Measurements from ENCODE around the gene TMEM130. TPM values are rescaled to one million over a fixed set of nuclear protein-coding genes. Genes with fewer than 3 reads are reported as not detected.

TMEM130 gene
- polyA plus RNA-seq, 1 of the 3 experiments (the other 2 are of a cell fraction): 1.2 TPM

GRCh38 chr7:98878365-98879197, 8.8 kb upstream of the TMEM130 start, which contains the start of gene TRRAP (continued):
- TF ChIP-seq NRF1 (IDR thresholded peaks at IDR 0.05; ENCODE audit: low read depth, low read length) (peak; percentile 63), SMC3 (IDR thresholded peaks at IDR 0.05; ENCODE audit: low read depth, low read length) (no peak), FOSL2 (IDR thresholded peaks at IDR 0.05; ENCODE audit: borderline replicate concordance, low read depth) (no peak), JUND (IDR thresholded peaks at IDR 0.05) (no peak), RXRA (IDR thresholded peaks at IDR 0.05; ENCODE audit: borderline replicate concordance, low read depth) (no peak), RFX5 (IDR thresholded peaks at IDR 0.05; ENCODE audit: low read length) (no peak), TCF12 (IDR thresholded peaks at IDR 0.05) (no peak), FOXM1 (IDR thresholded peaks at IDR 0.05; ENCODE audit: low read depth) (no peak), MEF2A (IDR thresholded peaks at IDR 0.05; ENCODE audit: borderline replicate concordance, low read depth) (no peak), YY1 (IDR thresholded peaks at IDR 0.05; ENCODE audit: low read depth) (no peak)
- TF ChIP-seq, protein P1, sequence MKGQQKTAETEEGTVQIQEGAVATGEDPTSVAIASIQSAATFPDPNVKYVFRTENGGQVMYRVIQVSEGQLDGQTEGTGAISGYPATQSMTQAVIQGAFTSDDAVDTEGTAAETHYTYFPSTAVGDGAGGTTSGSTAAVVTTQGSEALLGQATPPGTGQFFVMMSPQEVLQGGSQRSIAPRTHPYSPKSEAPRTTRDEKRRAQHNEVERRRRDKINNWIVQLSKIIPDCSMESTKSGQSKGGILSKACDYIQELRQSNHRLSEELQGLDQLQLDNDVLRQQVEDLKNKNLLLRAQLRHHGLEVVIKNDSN (IDR thresholded peaks at IDR 0.05; ENCODE audit: borderline replicate concordance, low read depth): no peak
- TF ChIP-seq, protein P2, sequence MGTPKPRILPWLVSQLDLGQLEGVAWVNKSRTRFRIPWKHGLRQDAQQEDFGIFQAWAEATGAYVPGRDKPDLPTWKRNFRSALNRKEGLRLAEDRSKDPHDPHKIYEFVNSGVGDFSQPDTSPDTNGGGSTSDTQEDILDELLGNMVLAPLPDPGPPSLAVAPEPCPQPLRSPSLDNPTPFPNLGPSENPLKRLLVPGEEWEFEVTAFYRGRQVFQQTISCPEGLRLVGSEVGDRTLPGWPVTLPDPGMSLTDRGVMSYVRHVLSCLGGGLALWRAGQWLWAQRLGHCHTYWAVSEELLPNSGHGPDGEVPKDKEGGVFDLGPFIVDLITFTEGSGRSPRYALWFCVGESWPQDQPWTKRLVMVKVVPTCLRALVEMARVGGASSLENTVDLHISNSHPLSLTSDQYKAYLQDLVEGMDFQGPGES (IDR thresholded peaks at IDR 0.05; ENCODE audit: low read depth, low read length): no peak

DNA sequence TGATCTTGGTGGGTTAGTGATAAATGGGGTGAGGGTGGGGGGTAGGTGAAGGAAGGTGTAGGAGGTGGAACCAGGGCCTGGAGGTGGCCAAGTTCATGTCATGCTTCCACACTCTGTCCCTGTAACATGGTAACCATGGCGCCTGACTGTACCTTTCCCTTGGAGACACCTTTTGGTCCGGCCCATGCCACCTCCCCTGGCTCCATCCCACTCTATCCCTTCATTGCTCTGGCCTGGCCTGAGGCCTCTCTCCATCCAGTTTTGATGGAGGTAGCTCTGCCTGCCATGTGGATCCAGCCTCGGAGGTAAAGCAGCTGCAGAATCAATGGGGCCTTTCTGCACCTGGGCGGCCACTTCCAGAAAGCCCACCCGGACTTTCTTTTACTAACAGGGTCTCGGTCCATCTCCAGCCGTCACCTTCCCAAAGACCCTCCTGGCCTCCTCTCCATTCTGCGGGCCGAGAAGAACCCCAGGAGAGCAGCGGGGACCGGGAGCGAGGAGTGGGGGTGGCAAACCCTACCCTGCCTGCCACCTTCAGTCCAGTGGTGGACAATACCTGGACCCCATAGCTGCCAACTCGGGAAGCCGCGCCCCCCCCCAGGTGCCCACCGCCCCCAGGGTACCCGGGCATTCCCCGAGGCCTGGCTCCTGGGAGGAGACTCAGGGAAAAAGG, 8.0 kb upstream of the TMEM130 start:
- H2AFZ ChIP-seq (ENCODE audit: low read depth): peak overlapping the region; percentile 88
- TF ChIP-seq EZH2phosphoT487 (IDR thresholded peaks at IDR 0.05; ENCODE audit: borderline replicate concordance, low read depth) (no peak), TCF12 (IDR thresholded peaks at IDR 0.05) (no peak), REST (IDR thresholded peaks at IDR 0.05; ENCODE audit: low read depth, low read length) (no peak), TEAD4 (IDR thresholded peaks at IDR 0.05; ENCODE audit: borderline replicate concordance, insufficient read depth) (no peak), YY1 (IDR thresholded peaks at IDR 0.05; ENCODE audit: low read depth) (no peak), GABPA (IDR thresholded peaks at IDR 0.05; ENCODE audit: low read depth) (no peak), RAD21 (IDR thresholded peaks at IDR 0.05; ENCODE audit: low read length) (no peak)
- TF ChIP-seq, protein P1 (IDR thresholded peaks at IDR 0.05; ENCODE audit: borderline replicate concordance, low read depth): no peak
- TF ChIP-seq, protein P3, sequence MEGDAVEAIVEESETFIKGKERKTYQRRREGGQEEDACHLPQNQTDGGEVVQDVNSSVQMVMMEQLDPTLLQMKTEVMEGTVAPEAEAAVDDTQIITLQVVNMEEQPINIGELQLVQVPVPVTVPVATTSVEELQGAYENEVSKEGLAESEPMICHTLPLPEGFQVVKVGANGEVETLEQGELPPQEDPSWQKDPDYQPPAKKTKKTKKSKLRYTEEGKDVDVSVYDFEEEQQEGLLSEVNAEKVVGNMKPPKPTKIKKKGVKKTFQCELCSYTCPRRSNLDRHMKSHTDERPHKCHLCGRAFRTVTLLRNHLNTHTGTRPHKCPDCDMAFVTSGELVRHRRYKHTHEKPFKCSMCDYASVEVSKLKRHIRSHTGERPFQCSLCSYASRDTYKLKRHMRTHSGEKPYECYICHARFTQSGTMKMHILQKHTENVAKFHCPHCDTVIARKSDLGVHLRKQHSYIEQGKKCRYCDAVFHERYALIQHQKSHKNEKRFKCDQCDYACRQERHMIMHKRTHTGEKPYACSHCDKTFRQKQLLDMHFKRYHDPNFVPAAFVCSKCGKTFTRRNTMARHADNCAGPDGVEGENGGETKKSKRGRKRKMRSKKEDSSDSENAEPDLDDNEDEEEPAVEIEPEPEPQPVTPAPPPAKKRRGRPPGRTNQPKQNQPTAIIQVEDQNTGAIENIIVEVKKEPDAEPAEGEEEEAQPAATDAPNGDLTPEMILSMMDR (IDR thresholded peaks at IDR 0.05): peak; percentile 11; the same call in 1 of the 2 replicates
- peaks cover 49% of the 10 kb centered on the region for H3K79me2 ChIP-seq (ENCODE audit: insufficient read depth)
- H3K27me3 ChIP-seq (ENCODE audit: insufficient read depth): no peaks in the 10 kb centered on the region
- H3K4me2 ChIP-seq: peak overlapping the region; percentile 96
- H3K9ac ChIP-seq: peak overlapping the region; percentile 97
- peak overlapping the region in 1 of 2 experiments; percentile 36; a peak in 2 of 4 replicates for H3K27ac ChIP-seq (ENCODE audit: low read depth in 2 of 2, low read length in 1 of 2)
- H3K9me2 ChIP-seq: no peaks in the 10 kb centered on the region
- DNase-seq: peak; percentile 24
- ChIA-PET POLR2A (interaction anchor here (0.6 to 2.3 kb wide), 8 partner anchors 8 to 531 kb away, joined by 3 to 20 read pairs (median 4); partner anchors contain the start of genes ARPC1A, BUD31, PDAP1 and TMEM130), CTCF (interaction anchor here (0.7 to 3.5 kb wide), 33 partner anchors 9 to 457 kb away, joined by 3 to 34 read pairs (median 5); partner anchors contain the start of genes NPTX2 and TMEM130)
- peaks cover 21% of the 10 kb centered on the region for H4K20me1 ChIP-seq (ENCODE audit: insufficient read depth)
- 35% methylated on average over 15 of the region's 18 CpGs for WGBS (ENCODE audit: low lambda C conversion rate)
- peaks cover 19 to 26% of the 10 kb centered on the region in 2 experiments for H3K36me3 ChIP-seq (replicated peaks in 1 of 2; ENCODE audit: control insufficient read depth in 1 of 2, insufficient read depth in 2 of 2, low read length in 1 of 2)
- H3K4me3 ChIP-seq (ENCODE audit: low read depth in 2 of 2, low read length in 1 of 2): peak overlapping the region; percentile 75 to 99
- H3K4me1 ChIP-seq (ENCODE audit: control insufficient read depth in 1 of 2, insufficient read depth in 2 of 2, low read depth in 1 of 2, low read length in 1 of 2): peaks cover 0 to 15% of the 10 kb centered on the region in 2 experiments; a peak in 1 of 4 replicates
- no peaks in the 10 kb centered on the region for H3K9me3 ChIP-seq
- H3F3A ChIP-seq (replicated peaks; ENCODE audit: insufficient read depth): no peaks in the 10 kb centered on the region

All from SK-N-SH (cell line).